Neural crest cell (in vitro differentiated cells): ENCODE data around the gene TSPAN15. TPM values are rescaled to one million over a fixed set of nuclear protein-coding genes. Genes with fewer than 3 reads are reported as not detected.

Experiments
- DNase-seq: peaks from one replicate; pipeline ENCODE4 v3.0.0; 2021; ENCODE audit warnings: low read depth, mixed read lengths, low spot score
- H3K27ac Mint-ChIP-seq: one replicate; pipeline ENCODE4 v1.8.0; 2021; ENCODE audit warnings: mild to moderate bottlenecking, mixed read lengths; ENCODE audit not compliant: unreplicated experiment
- H3K27me3 Mint-ChIP-seq: 2 replicates; pipeline ENCODE4 v1.8.0; 2021; ENCODE audit warnings: low read depth, mild to moderate bottlenecking, mixed read lengths
- H3K36me3 Mint-ChIP-seq: 2 replicates; pipeline ENCODE4 v1.8.0; 2021; ENCODE audit warnings: low read depth, mild to moderate bottlenecking, mixed read lengths
- H3K4me1 Mint-ChIP-seq: 2 replicates; pipeline ENCODE4 v1.8.0; 2021; ENCODE audit warnings: mixed read lengths
- H3K4me3 Mint-ChIP-seq: one replicate; pipeline ENCODE4 v1.8.0; 2021; ENCODE audit warnings: mild to moderate bottlenecking, mixed read lengths
- H3K9me3 Mint-ChIP-seq: 2 replicates; pipeline ENCODE4 v1.8.0; 2021; ENCODE audit warnings: mixed read lengths
- CTCF ChIP-seq: fragments of 200-600 bp; sonication (generic); conservative IDR thresholded peaks from 2 replicates; pipeline ENCODE4 v1.5.0; 2021; ENCODE audit warnings: antibody characterized with exemption, mild to moderate bottlenecking
- total RNA-seq: library from RNA; stranded (reverse); gene quantifications from 2 replicates; pipeline ENCODE4 v1.2.1, GENCODE V29; 2021

Gene TSPAN15
- total RNA-seq, 1 donor from 2014 or later: 12.3 TPM

GRCh38 chr10:69434169-69434568, 17.1 kb upstream of the TSPAN15 start:
- Mint-ChIP-seq H3K9me3 (peaks cover 6% of the 10 kb centered on the region), H3K27me3 (no peaks in the 10 kb centered on the region), H3K4me1 (peaks cover 8% of the 10 kb centered on the region), H3K27ac (no peak overlapping the region), H3K4me3 (no peak overlapping the region), H3K36me3 (no peaks in the 10 kb centered on the region)
- no peak for DNase-seq
- TF ChIP-seq CTCF: no peak

- no peak for DNase-seq
- H3K9me3 Mint-ChIP-seq: peaks cover 6% of the 10 kb centered on the region
- H3K4me1 Mint-ChIP-seq: peaks cover 10% of the 10 kb centered on the region
- no peak overlapping the region for H3K4me3 Mint-ChIP-seq
- no peaks in the 10 kb centered on the region for H3K36me3 Mint-ChIP-seq
- no peaks in the 10 kb centered on the region for H3K27me3 Mint-ChIP-seq
- no peak for TF ChIP-seq CTCF
- H3K27ac Mint-ChIP-seq: no peak overlapping the region
Measured at GRCh38 chr10:69434926-69435325, 16.3 kb upstream of the TSPAN15 start.

- no peak for DNase-seq
- Mint-ChIP-seq H3K27me3 (no peaks in the 10 kb centered on the region), H3K36me3 (no peaks in the 10 kb centered on the region), H3K9me3 (peaks cover 6% of the 10 kb centered on the region), H3K4me1 (peaks cover 21% of the 10 kb centered on the region), H3K4me3 (no peak overlapping the region), H3K27ac (no peak overlapping the region)
- TF ChIP-seq CTCF: no peak
Measured at GRCh38 chr10:69435966-69436520, 15.2 kb upstream of the TSPAN15 start.

- no peak for TF ChIP-seq CTCF
- H3K9me3 Mint-ChIP-seq: peaks cover 6% of the 10 kb centered on the region
- DNase-seq: no peak
- peaks cover 21% of the 10 kb centered on the region for H3K4me1 Mint-ChIP-seq
- no peaks in the 10 kb centered on the region for H3K36me3 Mint-ChIP-seq
- no peaks in the 10 kb centered on the region for H3K27me3 Mint-ChIP-seq
- no peak overlapping the region for H3K4me3 Mint-ChIP-seq
- H3K27ac Mint-ChIP-seq: no peak overlapping the region
Measured at GRCh38 chr10:69437321-69438259, 13.7 kb upstream of the TSPAN15 start.

- Mint-ChIP-seq H3K27ac (no peak overlapping the region), H3K9me3 (peaks cover 6% of the 10 kb centered on the region), H3K36me3 (no peaks in the 10 kb centered on the region), H3K27me3 (no peaks in the 10 kb centered on the region), H3K4me1 (peaks cover 21% of the 10 kb centered on the region), H3K4me3 (no peak overlapping the region)
- no peak for TF ChIP-seq CTCF
- no peak for DNase-seq
Measured at GRCh38 chr10:69438536-69439349, 12.5 kb upstream of the TSPAN15 start.
